ENCODE results near the gene SMARCD3.

SMARCD3 gene

GRCh38 chr7:151272405-151272804, 23.9 kb upstream of the SMARCD3 start:
- no peak for DNase-seq

GRCh38 chr7:151271699-151272355, 23.3 kb upstream of the SMARCD3 start:
- DNase-seq: no peak

GRCh38 chr7:151269511-151269910, 21.0 kb upstream of the SMARCD3 start:
- no peak for DNase-seq

- no peak for DNase-seq
Measured at GRCh38 chr7:151265351-151265931, 16.9 kb upstream of the SMARCD3 start.

- no peak for DNase-seq
Measured at GRCh38 chr7:151264615-151265014, 16.1 kb upstream of the SMARCD3 start.

- no peak for DNase-seq
Measured at GRCh38 chr7:151261529-151261928, 13.0 kb upstream of the SMARCD3 start.

- DNase-seq: no peak
Measured at GRCh38 chr7:151260883-151261282, 12.4 kb upstream of the SMARCD3 start.

GRCh38 chr7:151260471-151260870, 12.0 kb upstream of the SMARCD3 start:
- DNase-seq: no peak

- DNase-seq: no peak
Measured at GRCh38 chr7:151257990-151258389, 9.5 kb upstream of the SMARCD3 start.

GRCh38 chr7:151256410-151257045, 8.0 kb upstream of the SMARCD3 start:
- DNase-seq: no peak

GRCh38 chr7:151255390-151255789, 6.9 kb upstream of the SMARCD3 start:
- DNase-seq: no peak

GRCh38 chr7:151254851-151255250, 6.4 kb upstream of the SMARCD3 start:
- DNase-seq: no peak

GRCh38 chr7:151254316-151254715, 5.8 kb upstream of the SMARCD3 start:
- DNase-seq: no peak

- no peak for DNase-seq
Measured at GRCh38 chr7:151252961-151253711, 4.6 kb upstream of the SMARCD3 start.

GRCh38 chr7:151252561-151252835, 4.0 kb upstream of the SMARCD3 start:
- DNase-seq: no peak

GRCh38 chr7:151251689-151252560, 3.4 kb upstream of the SMARCD3 start:
- peak; percentile 35 for DNase-seq

GRCh38 chr7:151251328-151251688, 2.8 kb upstream of the SMARCD3 start:
- DNase-seq: no peak

GRCh38 chr7:151250181-151251132, 2.0 kb upstream of the SMARCD3 start:
- no peak for DNase-seq

- no peak for DNase-seq
Measured at GRCh38 chr7:151249732-151250072, 1.2 kb upstream of the SMARCD3 start.

- peak; percentile 43 for DNase-seq
Measured at GRCh38 chr7:151249034-151249731, 689 bp upstream of the SMARCD3 start.

GRCh38 chr7:151247611-151248345, 716 bp downstream of the SMARCD3 start:
- DNase-seq: no peak
